GM12878 (cell line): ENCODE measurements around the gene HCAR2.

Source experiments
- ATF3 ChIP-seq: IDR thresholded peaks from 2 replicates; pipeline ENCODE4 v1.6.1; 2011; ENCODE audit warnings: low read depth, mild to moderate bottlenecking, low read length, moderate library complexity, borderline replicate concordance; ENCODE audit errors: extremely low read depth
- BHLHE40 ChIP-seq, 2 experiments: fragments of 450-650 bp in 1 of 2; IDR thresholded peaks; 2 replicates each; pipeline ENCODE4 v1.6.1; 2011 to 2017; ENCODE audit warnings: low read depth in 2 of 2, borderline replicate concordance in 1 of 2, improper control_type of control experiment in 1 of 2, low read length in 1 of 2, mild to moderate bottlenecking in 1 of 2
- IKZF1 ChIP-seq: fragments of 450-650 bp; conservative IDR thresholded peaks from 2 replicates; pipeline ENCODE4 v1.6.1; 2017; ENCODE audit warnings: antibody characterized with exemption, mild to moderate bottlenecking
- TF ChIP-seq, protein P1 (sequence below), 3 experiments: IDR thresholded peaks in 2 of 3; conservative IDR thresholded peaks in 1 of 3; 2 replicates each; pipeline ENCODE4 v1.5.1; 2011; ENCODE audit warnings: low read depth in 3 of 3, low read length in 3 of 3, mild to moderate bottlenecking in 3 of 3, control low read depth in 2 of 3, moderate library complexity in 2 of 3, inconsistent platforms in 1 of 3, mixed read lengths in 1 of 3; ENCODE audit not compliant: control insufficient read depth in 2 of 3, insufficient read depth in 1 of 3; ENCODE audit errors: extremely low read depth in 1 of 3

DNA sequence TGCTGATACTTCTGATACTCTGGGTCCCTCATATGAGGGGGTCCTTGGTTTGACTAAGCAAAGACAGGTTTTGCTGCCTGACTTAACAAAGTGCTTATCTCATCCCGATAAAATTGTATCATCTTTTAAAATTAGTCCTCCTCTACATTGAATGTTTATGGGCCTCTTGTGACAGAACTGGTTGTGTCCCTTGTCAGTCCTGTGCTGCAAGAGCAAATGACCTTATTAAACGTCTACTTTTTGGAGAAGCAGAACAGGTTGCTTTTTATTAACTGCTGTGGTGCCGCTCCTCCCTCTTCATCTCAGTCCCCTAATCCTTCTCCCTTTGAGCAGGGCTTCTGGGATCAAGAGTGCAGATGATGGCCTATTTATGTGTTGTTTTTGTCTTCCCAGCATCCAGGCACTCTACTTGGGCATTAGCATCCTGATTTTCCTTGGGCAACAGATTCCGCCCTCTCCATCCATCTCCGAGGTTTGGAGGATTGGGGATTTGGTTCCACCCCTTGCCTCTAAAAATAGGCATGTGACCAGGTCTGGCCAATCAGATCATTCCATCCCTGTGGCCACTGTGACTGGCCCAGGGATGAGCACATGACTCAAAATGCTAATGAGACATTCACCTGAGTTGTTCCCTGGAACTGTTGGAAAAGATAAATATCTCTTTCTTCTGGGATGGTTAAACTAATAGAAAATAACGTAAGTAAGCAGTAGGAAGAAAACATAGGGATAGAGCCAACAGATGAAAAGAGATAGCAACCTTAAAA lies 46.6 kb upstream of the HCAR2 start:
- TF ChIP-seq IKZF1 (no peak), BHLHE40 (IDR thresholded peaks at IDR 0.05; ENCODE audit: borderline replicate concordance in 1 of 2, low read depth in 2 of 2, low read length in 1 of 2) (no peak), ATF3 (no peak)
- TF ChIP-seq, protein P1, sequence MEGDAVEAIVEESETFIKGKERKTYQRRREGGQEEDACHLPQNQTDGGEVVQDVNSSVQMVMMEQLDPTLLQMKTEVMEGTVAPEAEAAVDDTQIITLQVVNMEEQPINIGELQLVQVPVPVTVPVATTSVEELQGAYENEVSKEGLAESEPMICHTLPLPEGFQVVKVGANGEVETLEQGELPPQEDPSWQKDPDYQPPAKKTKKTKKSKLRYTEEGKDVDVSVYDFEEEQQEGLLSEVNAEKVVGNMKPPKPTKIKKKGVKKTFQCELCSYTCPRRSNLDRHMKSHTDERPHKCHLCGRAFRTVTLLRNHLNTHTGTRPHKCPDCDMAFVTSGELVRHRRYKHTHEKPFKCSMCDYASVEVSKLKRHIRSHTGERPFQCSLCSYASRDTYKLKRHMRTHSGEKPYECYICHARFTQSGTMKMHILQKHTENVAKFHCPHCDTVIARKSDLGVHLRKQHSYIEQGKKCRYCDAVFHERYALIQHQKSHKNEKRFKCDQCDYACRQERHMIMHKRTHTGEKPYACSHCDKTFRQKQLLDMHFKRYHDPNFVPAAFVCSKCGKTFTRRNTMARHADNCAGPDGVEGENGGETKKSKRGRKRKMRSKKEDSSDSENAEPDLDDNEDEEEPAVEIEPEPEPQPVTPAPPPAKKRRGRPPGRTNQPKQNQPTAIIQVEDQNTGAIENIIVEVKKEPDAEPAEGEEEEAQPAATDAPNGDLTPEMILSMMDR (IDR thresholded peaks at IDR 0.05 in 2 of 3, conservative IDR thresholded peaks at IDR 0.05 in 1 of 3; ENCODE audit: control insufficient read depth in 2 of 3, extremely low read depth in 1 of 3, insufficient read depth in 1 of 3, low read depth in 3 of 3, low read length in 3 of 3), result no peak
